Endothelial cell of umbilical vein (primary cell): ENCODE results near the gene ZNF783.

Source experiments
- EZH2 ChIP-seq: IDR thresholded peaks from 2 replicates; pipeline ENCODE4 v1.6.1; 2012; ENCODE audit warnings: borderline replicate concordance, low read depth, mild to moderate bottlenecking, moderate library complexity, low read length, inconsistent platforms; ENCODE audit not compliant: severe bottlenecking
- FOS ChIP-seq: IDR thresholded peaks from 2 replicates; pipeline ENCODE4 v1.6.1; 2011; ENCODE audit warnings: mild to moderate bottlenecking, low read length, moderate library complexity, borderline replicate concordance; ENCODE audit not compliant: insufficient read depth
- GATA2 ChIP-seq: IDR thresholded peaks from 2 replicates; pipeline ENCODE4 v1.7.0; 2011; ENCODE audit warnings: low read depth, mild to moderate bottlenecking, moderate library complexity, mixed read lengths, low read length; ENCODE audit not compliant: insufficient read length, insufficient read depth
- JUN ChIP-seq: IDR thresholded peaks from 2 replicates; pipeline ENCODE4 v1.6.1; 2011; ENCODE audit warnings: borderline replicate concordance, low read depth; ENCODE audit not compliant: insufficient read length, insufficient read depth
- MYC ChIP-seq: IDR thresholded peaks from one replicate; pipeline ENCODE4 v1.6.1; 2011; ENCODE audit warnings: mild to moderate bottlenecking, low read depth, low read length
- POLR2A ChIP-seq: IDR thresholded peaks from 2 replicates; pipeline ENCODE4 v1.6.1; 2012; ENCODE audit warnings: low read depth, mild to moderate bottlenecking, control low read depth, low read length
- POLR2AphosphoS5 ChIP-seq: IDR thresholded peaks from 2 replicates; pipeline ENCODE4 v1.6.1; 2012; ENCODE audit warnings: low read depth, mild to moderate bottlenecking, control low read depth, low read length, moderate library complexity; ENCODE audit not compliant: insufficient read depth
- TF ChIP-seq, protein P1 (sequence below), 2 donors: IDR thresholded peaks; 1 replicate in 1 of 2; 2 replicates in 1 of 2; pipeline ENCODE4 v1.5.1; 2011; ENCODE audit warnings: low read length in 2 of 2, mild to moderate bottlenecking in 2 of 2, moderate library complexity in 2 of 2, control low read depth in 1 of 2, inconsistent platforms in 1 of 2, low read depth in 1 of 2; ENCODE audit not compliant: insufficient read depth in 1 of 2; ENCODE audit errors: extremely low read depth in 1 of 2
- TF ChIP-seq, protein P2 (sequence below): IDR thresholded peaks from 2 replicates; pipeline ENCODE4 v1.6.1; 2011; ENCODE audit not compliant: insufficient read depth, insufficient read length

DNA sequence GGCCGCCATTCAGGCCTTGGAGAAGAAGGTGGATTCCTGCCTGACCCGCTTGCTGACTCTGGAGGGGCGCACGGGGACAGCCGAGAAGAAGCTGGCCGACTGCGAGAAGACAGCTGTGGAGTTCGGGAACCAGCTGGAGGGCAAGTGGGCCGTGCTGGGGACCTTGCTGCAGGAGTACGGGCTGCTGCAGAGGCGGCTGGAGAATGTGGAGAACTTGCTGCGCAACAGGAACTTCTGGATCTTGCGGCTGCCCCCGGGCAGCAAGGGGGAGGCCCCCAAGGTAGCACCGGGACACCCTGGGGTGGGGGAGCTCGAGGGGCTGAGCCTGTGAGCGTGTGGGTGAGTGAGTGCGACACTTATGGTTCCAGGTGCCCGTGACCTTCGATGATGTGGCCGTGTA lies 4.5 kb downstream of the ZNF783 start:
- TF ChIP-seq, protein P1, sequence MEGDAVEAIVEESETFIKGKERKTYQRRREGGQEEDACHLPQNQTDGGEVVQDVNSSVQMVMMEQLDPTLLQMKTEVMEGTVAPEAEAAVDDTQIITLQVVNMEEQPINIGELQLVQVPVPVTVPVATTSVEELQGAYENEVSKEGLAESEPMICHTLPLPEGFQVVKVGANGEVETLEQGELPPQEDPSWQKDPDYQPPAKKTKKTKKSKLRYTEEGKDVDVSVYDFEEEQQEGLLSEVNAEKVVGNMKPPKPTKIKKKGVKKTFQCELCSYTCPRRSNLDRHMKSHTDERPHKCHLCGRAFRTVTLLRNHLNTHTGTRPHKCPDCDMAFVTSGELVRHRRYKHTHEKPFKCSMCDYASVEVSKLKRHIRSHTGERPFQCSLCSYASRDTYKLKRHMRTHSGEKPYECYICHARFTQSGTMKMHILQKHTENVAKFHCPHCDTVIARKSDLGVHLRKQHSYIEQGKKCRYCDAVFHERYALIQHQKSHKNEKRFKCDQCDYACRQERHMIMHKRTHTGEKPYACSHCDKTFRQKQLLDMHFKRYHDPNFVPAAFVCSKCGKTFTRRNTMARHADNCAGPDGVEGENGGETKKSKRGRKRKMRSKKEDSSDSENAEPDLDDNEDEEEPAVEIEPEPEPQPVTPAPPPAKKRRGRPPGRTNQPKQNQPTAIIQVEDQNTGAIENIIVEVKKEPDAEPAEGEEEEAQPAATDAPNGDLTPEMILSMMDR (IDR thresholded peaks at IDR 0.05; ENCODE audit: extremely low read depth in 1 of 2, insufficient read depth in 1 of 2, low read depth in 1 of 2, low read length in 2 of 2) = no peak
- TF ChIP-seq EZH2 = no peak
- TF ChIP-seq POLR2A = no peak
- no peak for TF ChIP-seq JUN
- TF ChIP-seq POLR2AphosphoS5 = no peak
- no peak for TF ChIP-seq FOS
- no peak for TF ChIP-seq GATA2
- TF ChIP-seq MYC = no peak
- TF ChIP-seq, protein P2, sequence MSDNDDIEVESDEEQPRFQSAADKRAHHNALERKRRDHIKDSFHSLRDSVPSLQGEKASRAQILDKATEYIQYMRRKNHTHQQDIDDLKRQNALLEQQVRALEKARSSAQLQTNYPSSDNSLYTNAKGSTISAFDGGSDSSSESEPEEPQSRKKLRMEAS = no peak
